Measurements from ENCODE around the gene FAM81A.
A peak's percentile ranks its signal among the peaks of the same experiment; 100 is the strongest.

The FAM81A gene

DNA sequence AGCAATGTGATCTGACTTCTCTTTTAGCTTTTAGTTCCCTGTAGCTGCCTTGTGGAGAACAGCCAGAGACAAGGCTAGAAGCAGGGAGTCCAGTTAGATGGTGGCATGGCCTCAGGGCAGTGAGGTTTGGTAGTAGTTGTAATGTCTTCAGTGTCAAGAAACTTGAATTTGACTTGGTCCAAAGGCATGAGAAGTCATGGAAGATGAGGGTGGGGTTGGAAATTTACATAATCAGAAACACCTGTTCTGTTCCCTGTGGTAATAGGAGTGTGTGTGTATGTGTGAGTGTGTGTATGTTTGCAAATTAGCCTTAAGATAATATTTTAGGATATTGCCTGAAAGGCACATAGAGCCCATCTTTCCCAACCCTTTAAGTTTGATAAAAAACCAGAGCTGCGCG, 118.4 kb downstream of the FAM81A start:
- TF ChIP-seq ZFX (IDR thresholded peaks at IDR 0.05) = no peak
- TF ChIP-seq, protein P1, sequence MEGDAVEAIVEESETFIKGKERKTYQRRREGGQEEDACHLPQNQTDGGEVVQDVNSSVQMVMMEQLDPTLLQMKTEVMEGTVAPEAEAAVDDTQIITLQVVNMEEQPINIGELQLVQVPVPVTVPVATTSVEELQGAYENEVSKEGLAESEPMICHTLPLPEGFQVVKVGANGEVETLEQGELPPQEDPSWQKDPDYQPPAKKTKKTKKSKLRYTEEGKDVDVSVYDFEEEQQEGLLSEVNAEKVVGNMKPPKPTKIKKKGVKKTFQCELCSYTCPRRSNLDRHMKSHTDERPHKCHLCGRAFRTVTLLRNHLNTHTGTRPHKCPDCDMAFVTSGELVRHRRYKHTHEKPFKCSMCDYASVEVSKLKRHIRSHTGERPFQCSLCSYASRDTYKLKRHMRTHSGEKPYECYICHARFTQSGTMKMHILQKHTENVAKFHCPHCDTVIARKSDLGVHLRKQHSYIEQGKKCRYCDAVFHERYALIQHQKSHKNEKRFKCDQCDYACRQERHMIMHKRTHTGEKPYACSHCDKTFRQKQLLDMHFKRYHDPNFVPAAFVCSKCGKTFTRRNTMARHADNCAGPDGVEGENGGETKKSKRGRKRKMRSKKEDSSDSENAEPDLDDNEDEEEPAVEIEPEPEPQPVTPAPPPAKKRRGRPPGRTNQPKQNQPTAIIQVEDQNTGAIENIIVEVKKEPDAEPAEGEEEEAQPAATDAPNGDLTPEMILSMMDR (conservative IDR thresholded peaks at IDR 0.05) = no peak
- H3K27ac ChIP-seq = no peak overlapping the region

DNA sequence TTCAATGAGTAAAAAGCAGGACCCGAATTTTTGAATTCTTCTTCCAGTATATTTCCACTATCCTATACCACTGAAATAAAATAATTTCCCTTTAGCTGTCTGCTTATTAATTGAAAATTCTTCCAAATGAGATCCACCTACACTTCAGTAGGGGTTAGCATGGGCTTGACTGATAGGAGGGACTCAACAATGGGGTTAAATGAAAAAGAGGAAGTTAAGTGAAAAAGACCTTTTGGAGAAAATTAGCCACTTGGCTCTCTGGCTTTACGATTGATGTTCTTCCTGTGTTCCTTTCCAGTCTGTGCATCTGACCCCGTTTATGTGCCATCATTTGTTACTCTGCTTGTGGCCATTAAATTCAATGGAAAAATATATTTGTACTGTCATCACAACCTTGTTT, 119.6 kb downstream of the FAM81A start:
- TF ChIP-seq, protein P1 (conservative IDR thresholded peaks at IDR 0.05) = no peak
- TF ChIP-seq ZFX (IDR thresholded peaks at IDR 0.05) = no peak
- H3K27ac ChIP-seq = no peak overlapping the region

GRCh38 chr15:59558851-59559250, 120.9 kb downstream of the FAM81A start:
- H3K27ac ChIP-seq = no peak overlapping the region
- TF ChIP-seq ZFX (IDR thresholded peaks at IDR 0.05) = no peak
- TF ChIP-seq, protein P1 (conservative IDR thresholded peaks at IDR 0.05) = no peak

DNA sequence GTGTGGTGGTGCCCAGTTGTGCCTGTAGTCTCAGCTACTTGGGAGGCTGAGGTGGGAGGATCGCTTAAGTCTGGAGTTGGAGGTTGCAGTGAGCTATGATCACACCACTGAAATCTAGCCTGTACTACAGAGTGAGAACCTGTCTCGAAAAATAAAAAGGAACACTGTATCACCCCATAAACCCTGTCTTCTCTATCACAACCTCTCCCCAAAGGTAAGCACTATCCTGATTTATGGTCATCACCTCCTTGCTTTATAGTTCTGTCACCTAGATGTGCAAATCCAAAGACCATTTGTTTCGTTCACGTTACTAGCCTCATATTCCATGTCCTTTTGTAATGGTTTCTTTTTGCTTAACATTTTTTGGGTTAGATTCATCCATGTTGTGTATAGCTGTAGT, 123.6 kb downstream of the FAM81A start:
- no peak overlapping the region for H3K27ac ChIP-seq
- TF ChIP-seq, protein P1 (conservative IDR thresholded peaks at IDR 0.05) = no peak
- no peak for TF ChIP-seq ZFX (IDR thresholded peaks at IDR 0.05)

DNA sequence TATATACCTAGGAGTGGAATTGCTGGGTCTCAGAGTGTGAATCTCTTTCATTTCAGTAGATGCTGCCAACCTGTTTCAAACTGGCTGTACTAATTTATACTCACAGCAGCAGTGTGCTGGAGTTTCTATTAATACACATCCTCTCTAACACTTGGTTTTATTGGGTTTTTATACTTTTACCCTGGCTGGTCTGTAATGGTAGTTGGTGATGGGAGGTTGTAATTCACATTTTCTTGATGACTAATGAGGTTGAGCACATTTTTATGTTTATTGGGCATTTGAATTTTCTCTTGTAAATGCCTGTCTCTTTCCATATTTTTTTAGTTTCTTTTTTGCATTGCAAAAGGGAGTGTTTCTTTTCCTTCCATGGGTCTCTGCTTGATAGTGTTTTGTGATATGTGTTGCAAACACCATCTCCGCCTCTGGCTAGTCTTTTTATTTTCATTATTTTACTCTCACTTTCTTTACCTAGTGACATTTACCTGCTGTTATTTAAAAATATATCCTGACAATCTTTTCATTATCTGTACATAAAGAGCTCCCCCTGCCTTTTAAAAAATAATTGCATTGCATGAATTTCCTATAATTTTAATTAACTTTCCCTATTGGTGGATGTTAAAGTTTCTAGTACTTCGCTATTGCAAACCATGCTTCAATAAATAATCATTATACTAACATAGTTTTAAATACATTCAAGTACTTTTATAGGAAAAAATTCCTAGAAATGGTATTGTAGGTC, 124.6 kb downstream of the FAM81A start:
- no peak for TF ChIP-seq ZFX (IDR thresholded peaks at IDR 0.05)
- TF ChIP-seq, protein P1 (conservative IDR thresholded peaks at IDR 0.05) = peak; percentile 52
- no peak overlapping the region for H3K27ac ChIP-seq

- H3K27ac ChIP-seq = no peak overlapping the region
- TF ChIP-seq ZFX (IDR thresholded peaks at IDR 0.05) = no peak
- TF ChIP-seq, protein P1 (conservative IDR thresholded peaks at IDR 0.05) = no peak
Observed at GRCh38 chr15:59565299-59565698, 127.3 kb downstream of the FAM81A start.

DNA sequence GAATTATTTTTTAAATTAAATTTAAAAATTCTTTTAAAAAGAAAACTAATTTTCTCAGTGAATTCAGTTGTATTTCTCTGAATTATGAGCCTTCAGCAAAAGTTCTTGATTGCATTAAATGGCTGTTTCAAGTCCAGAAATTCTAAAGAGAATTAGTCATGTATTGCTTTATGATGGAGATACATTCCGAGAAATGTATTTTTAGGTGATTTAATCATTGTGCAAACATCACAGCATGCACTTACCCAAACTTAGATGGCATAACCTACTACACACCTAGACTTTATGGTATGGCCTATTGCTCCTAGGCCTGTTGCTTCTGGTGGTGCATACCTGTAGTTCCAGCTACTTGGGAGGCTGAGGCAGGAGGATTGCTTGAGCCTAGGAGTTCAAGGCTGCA, 129.3 kb downstream of the FAM81A start:
- H3K27ac ChIP-seq = no peak overlapping the region
- no peak for TF ChIP-seq ZFX (IDR thresholded peaks at IDR 0.05)
- TF ChIP-seq, protein P1 (conservative IDR thresholded peaks at IDR 0.05) = no peak
